ENCODE results near the gene MOV10L1.
A peak's percentile ranks its signal among the peaks of the same experiment; 100 is the strongest.

MOV10L1 gene

GRCh38 chr22:50089682-50090411 lies at the start of gene MOV10L1:
Gene MOV10L1 (plus strand): TSS chr22:50090006. CDS start chr22:50090089, 83 bp downstream.
- peak; percentile 66 for DNase-seq

- no peak for DNase-seq
Measured at GRCh38 chr22:50040717-50041116, 49.1 kb upstream of the MOV10L1 start.

- DNase-seq = no peak
Measured at GRCh38 chr22:50041361-50042065, 48.3 kb upstream of the MOV10L1 start.

GRCh38 chr22:50044485-50045118 lies 45.2 kb upstream of the MOV10L1 start:
- peak; percentile 39 for DNase-seq

GRCh38 chr22:50045211-50046018 lies 44.4 kb upstream of the MOV10L1 start:
- DNase-seq = no peak

- DNase-seq = no peak
Measured at GRCh38 chr22:50046019-50046415, 43.8 kb upstream of the MOV10L1 start.

- no peak for DNase-seq
Measured at GRCh38 chr22:50046481-50047245, 43.1 kb upstream of the MOV10L1 start.

GRCh38 chr22:50047346-50047745 lies 42.5 kb upstream of the MOV10L1 start:
- no peak for DNase-seq

GRCh38 chr22:50048061-50048765 lies 41.6 kb upstream of the MOV10L1 start:
- DNase-seq = no peak

- DNase-seq = no peak
Measured at GRCh38 chr22:50048836-50049235, 41.0 kb upstream of the MOV10L1 start.

GRCh38 chr22:50049299-50050195 lies 40.3 kb upstream of the MOV10L1 start:
- no peak for DNase-seq

GRCh38 chr22:50051930-50052329 lies 37.9 kb upstream of the MOV10L1 start:
- no peak for DNase-seq

GRCh38 chr22:50053861-50054260 lies 35.9 kb upstream of the MOV10L1 start:
- no peak for DNase-seq

- DNase-seq = no peak
Measured at GRCh38 chr22:50056214-50056972, 33.4 kb upstream of the MOV10L1 start.

- no peak for DNase-seq
Measured at GRCh38 chr22:50057278-50058060, 32.3 kb upstream of the MOV10L1 start.

- DNase-seq = peak; percentile 40
Measured at GRCh38 chr22:50058061-50058905, 31.5 kb upstream of the MOV10L1 start, which contains the start of gene TTLL8. Gene TTLL8 (minus strand): TSS chr22:50058298.
